ENCODE results near the gene DNPH1.
A peak's percentile ranks its signal among the peaks of the same experiment; 100 is the strongest.

DNPH1 gene

GRCh38 chr6:43242908-43243663, 13.8 kb upstream of the DNPH1 start, which contains the start of gene TTBK1:
Gene TTBK1, plus strand, starts transcription at chr6:43243481. Its CDS starts 3,180 bp downstream, at chr6:43246661.
- Histone ChIP-seq H3K4me3 (ENCODE audit: low read depth, low read length, poor library complexity, severe bottlenecking) (peak within 1 kb of the TSS; percentile 34), H3K27me3 (ENCODE audit: insufficient read depth, low read length) (peaks cover 5% of the 10 kb centered on the region; the same call in 1 of the 2 replicates), H3K9ac (ENCODE audit: low read length) (no peak within 1 kb of the TSS), H3F3A (ENCODE audit: insufficient read depth, low read length) (no peaks in the 10 kb centered on the region), H3K4me1 (ENCODE audit: insufficient read depth, low read length, severe bottlenecking) (peaks cover 13% of the 10 kb centered on the region), H3K79me2 (ENCODE audit: insufficient read depth, low read length) (no peaks in the 10 kb centered on the region), H3K27ac (ENCODE audit: low read depth, low read length, poor library complexity, severe bottlenecking) (no peak within 1 kb of the TSS), H3K9me2 (ENCODE audit: low read depth, low read length) (no peaks in the 10 kb centered on the region), H3K9me3 (ENCODE audit: low read length) (peaks cover 3% of the 10 kb centered on the region; the same call in 1 of the 2 replicates), H3K36me3 (ENCODE audit: insufficient read depth, low read length) (no peaks in the 10 kb centered on the region; the same call in 1 of the 2 replicates), H2AFZ (ENCODE audit: low read length) (no peak within 1 kb of the TSS), H3K4me2 (ENCODE audit: low read length) (peak within 1 kb of the TSS; percentile 36; the same call in 1 of the 2 replicates), H4K20me1 (ENCODE audit: insufficient read depth, low read length) (no peaks in the 10 kb centered on the region)
- no peak for TF ChIP-seq EZH2 (IDR thresholded peaks at IDR 0.05; ENCODE audit: borderline replicate concordance, low read length)
- TF ChIP-seq, protein P1, sequence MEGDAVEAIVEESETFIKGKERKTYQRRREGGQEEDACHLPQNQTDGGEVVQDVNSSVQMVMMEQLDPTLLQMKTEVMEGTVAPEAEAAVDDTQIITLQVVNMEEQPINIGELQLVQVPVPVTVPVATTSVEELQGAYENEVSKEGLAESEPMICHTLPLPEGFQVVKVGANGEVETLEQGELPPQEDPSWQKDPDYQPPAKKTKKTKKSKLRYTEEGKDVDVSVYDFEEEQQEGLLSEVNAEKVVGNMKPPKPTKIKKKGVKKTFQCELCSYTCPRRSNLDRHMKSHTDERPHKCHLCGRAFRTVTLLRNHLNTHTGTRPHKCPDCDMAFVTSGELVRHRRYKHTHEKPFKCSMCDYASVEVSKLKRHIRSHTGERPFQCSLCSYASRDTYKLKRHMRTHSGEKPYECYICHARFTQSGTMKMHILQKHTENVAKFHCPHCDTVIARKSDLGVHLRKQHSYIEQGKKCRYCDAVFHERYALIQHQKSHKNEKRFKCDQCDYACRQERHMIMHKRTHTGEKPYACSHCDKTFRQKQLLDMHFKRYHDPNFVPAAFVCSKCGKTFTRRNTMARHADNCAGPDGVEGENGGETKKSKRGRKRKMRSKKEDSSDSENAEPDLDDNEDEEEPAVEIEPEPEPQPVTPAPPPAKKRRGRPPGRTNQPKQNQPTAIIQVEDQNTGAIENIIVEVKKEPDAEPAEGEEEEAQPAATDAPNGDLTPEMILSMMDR (IDR thresholded peaks at IDR 0.05; ENCODE audit: low read length) = no peak

DNA sequence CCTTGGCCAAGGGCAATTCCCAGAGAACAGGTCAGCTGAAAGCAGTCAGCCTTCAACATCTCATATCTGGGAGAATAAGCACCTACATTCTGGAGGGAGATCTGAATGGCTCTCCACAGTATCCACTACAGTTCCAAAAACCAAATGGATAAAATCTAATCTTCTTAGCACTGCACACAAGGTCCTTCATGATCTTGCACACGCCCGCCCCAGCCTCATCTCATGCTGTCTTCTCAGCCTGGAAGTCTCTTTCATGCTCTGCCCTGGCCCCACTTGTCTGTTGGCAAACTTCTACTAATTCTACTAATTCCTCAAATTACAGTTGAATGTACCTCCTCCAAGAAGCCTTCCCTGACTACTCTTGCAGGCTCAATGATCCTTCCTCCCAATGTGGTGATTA, 12.2 kb upstream of the DNPH1 start:
- no peaks in the 10 kb centered on the region; the same call in 1 of the 2 replicates for H3K36me3 ChIP-seq (ENCODE audit: insufficient read depth, low read length)
- no peaks in the 10 kb centered on the region for H3F3A ChIP-seq (ENCODE audit: insufficient read depth, low read length)
- no peaks in the 10 kb centered on the region for H4K20me1 ChIP-seq (ENCODE audit: insufficient read depth, low read length)
- H3K9me2 ChIP-seq (ENCODE audit: low read depth, low read length) = no peaks in the 10 kb centered on the region
- H3K4me3 ChIP-seq (ENCODE audit: low read depth, low read length, poor library complexity, severe bottlenecking) = no peak overlapping the region
- no peak overlapping the region for H3K27ac ChIP-seq (ENCODE audit: low read depth, low read length, poor library complexity, severe bottlenecking)
- H3K4me2 ChIP-seq (ENCODE audit: low read length) = no peak overlapping the region
- H2AFZ ChIP-seq (ENCODE audit: low read length) = no peak overlapping the region
- H3K4me1 ChIP-seq (ENCODE audit: insufficient read depth, low read length, severe bottlenecking) = peaks cover 3% of the 10 kb centered on the region
- TF ChIP-seq, protein P1 (IDR thresholded peaks at IDR 0.05; ENCODE audit: low read length) = no peak
- TF ChIP-seq EZH2 (IDR thresholded peaks at IDR 0.05; ENCODE audit: borderline replicate concordance, low read length) = no peak
- H3K9ac ChIP-seq (ENCODE audit: low read length) = no peak overlapping the region
- no peaks in the 10 kb centered on the region for H3K79me2 ChIP-seq (ENCODE audit: insufficient read depth, low read length)
- peaks cover 5% of the 10 kb centered on the region; the same call in 1 of the 2 replicates for H3K27me3 ChIP-seq (ENCODE audit: insufficient read depth, low read length)
- peaks cover 3% of the 10 kb centered on the region; the same call in 1 of the 2 replicates for H3K9me3 ChIP-seq (ENCODE audit: low read length)

- H3K4me2 ChIP-seq (ENCODE audit: low read length) = no peak overlapping the region
Observed at GRCh38 chr6:43240950-43241349, 11.7 kb upstream of the DNPH1 start.

More at GRCh38 chr6:43240950-43241349, 11.7 kb upstream of the DNPH1 start:
- Histone ChIP-seq H3K27ac (ENCODE audit: low read depth, low read length, poor library complexity, severe bottlenecking) (no peak overlapping the region), H3K79me2 (ENCODE audit: insufficient read depth, low read length) (no peaks in the 10 kb centered on the region), H3K9me2 (ENCODE audit: low read depth, low read length) (no peaks in the 10 kb centered on the region), H4K20me1 (ENCODE audit: insufficient read depth, low read length) (no peaks in the 10 kb centered on the region), H3F3A (ENCODE audit: insufficient read depth, low read length) (no peaks in the 10 kb centered on the region), H2AFZ (ENCODE audit: low read length) (no peak overlapping the region), H3K4me3 (ENCODE audit: low read depth, low read length, poor library complexity, severe bottlenecking) (no peak overlapping the region), H3K27me3 (ENCODE audit: insufficient read depth, low read length) (peaks cover 2% of the 10 kb centered on the region; the same call in 1 of the 2 replicates), H3K4me1 (ENCODE audit: insufficient read depth, low read length, severe bottlenecking) (no peaks in the 10 kb centered on the region), H3K9me3 (ENCODE audit: low read length) (peaks cover 3% of the 10 kb centered on the region; the same call in 1 of the 2 replicates), H3K36me3 (ENCODE audit: insufficient read depth, low read length) (no peaks in the 10 kb centered on the region; the same call in 1 of the 2 replicates), H3K9ac (ENCODE audit: low read length) (no peak overlapping the region)
- TF ChIP-seq, protein P1 (IDR thresholded peaks at IDR 0.05; ENCODE audit: low read length) = no peak
- TF ChIP-seq EZH2 (IDR thresholded peaks at IDR 0.05; ENCODE audit: borderline replicate concordance, low read length) = no peak

Measured in OCI-LY1 (cell line).